Activated CD8-positive, alpha-beta memory T cell treated with anti-CD3 and anti-CD28 coated beads for 24 hours (primary cell): ENCODE measurements around the gene TPO.
"Not testable (repeated sequence)": the region's sequence is repeated elsewhere in the genome, so short reads cannot be mapped to it uniquely, and the experiment has no call there.

ENCODE experiments used
- DNase-seq: peaks from one replicate; pipeline ENCODE4 v3.0.0-alpha.2; 2020

Gene TPO

DNA sequence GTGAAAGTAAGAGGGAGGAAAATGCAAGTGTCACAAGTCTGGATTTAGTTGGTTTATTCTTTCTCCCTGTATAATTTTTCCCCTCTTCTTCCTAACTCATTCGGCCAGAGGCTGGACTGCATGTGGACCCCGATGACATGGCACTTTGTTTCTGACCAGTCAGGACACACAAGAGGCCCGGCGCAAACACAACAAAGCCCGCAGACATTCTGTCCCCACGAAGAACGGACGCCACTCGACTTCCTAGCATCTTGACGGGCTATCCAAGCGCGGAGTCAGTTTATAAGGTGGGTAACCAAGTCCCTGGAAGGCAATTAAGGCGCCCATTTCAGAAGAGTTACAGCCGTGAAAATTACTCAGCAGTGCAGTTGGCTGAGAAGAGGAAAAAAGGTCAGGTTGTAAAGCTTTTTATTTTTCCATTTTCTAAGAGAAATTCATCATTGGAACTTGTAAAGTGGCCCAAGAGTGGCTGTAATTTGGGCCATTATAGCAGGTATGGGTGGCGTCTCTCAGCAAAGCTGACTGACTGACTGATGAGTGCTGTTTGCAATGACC, at the start of gene TPO:
TSS of gene TPO (plus strand) at position 308 of the 555 bp plus-strand sequence. CDS start 946 bp downstream, outside the sequence.
- no peak for DNase-seq

DNA sequence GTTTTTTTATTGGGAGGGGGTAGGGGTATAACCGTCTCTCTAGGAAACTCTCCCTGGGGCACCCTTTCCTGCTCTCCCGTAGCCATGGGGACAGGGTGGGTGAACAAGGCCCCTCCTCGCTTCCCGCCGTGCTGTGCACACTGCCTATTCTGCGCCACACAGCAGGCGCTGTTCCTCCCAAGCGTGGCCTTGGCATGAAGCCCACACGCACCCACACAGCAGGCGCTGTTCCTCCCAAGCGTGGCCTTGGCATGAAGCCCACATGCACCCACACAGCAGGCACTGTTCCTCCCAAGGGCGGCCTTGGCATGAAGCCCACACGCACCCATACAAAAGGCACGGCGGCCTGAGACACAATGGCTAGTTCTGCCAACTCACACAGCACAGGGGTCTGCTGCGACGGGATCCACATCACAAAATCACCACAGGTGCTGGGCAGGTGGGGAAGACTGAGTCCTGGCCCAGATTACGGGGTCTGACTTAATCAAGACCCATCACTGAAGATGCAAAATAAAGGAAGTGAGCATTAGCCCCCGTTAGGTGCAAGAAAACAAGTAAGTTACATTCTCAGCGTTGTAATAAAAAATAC, 46.6 kb upstream of the TPO start:
- no peak for DNase-seq

GRCh38 chr2:1367601-1368000, 45.7 kb upstream of the TPO start:
- DNase-seq, result no peak

- no peak for DNase-seq
Observed at GRCh38 chr2:1369905-1370304, 43.4 kb upstream of the TPO start.

DNA sequence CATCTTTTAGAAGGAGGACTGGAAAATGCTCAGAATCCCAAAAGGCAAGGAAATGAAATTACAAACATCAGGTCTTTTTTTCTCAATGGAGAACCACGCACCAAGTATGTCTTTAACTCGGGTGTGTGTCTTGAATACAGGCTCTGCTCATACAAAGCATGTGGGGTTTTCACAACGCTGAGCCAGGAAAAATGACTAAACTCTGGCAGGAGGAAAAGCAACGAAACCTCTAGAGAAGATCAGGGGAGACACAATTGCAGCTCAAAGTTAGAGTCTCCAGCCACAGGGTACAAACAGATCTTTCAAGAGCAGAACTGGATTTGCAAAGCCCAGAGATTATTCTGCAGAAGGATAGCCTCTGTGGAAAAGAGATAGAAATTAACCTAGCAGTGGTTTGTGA, 42.8 kb upstream of the TPO start:
- no peak for DNase-seq

- DNase-seq, result no peak
Observed at GRCh38 chr2:1371082-1371481, 42.2 kb upstream of the TPO start.

DNA sequence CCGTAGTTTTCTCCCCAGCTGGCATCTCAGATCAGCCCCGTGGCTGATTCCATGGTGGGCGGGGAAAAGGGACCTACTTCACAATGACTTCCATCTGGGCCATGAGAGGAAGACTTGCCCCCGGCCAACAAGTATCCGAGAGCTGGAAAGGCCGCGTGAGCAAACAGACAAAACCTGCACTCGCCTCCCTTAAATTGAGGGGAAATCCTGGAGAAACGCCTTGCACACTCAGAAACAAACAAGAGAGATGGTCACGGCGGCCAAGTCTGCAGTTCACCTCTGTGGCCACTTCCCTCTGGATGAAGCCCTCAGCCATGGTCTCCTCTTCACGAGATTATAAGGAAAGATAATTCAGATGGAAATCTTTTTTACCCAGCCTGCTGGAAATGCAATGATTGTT, 39.4 kb upstream of the TPO start:
- no peak for DNase-seq

DNA sequence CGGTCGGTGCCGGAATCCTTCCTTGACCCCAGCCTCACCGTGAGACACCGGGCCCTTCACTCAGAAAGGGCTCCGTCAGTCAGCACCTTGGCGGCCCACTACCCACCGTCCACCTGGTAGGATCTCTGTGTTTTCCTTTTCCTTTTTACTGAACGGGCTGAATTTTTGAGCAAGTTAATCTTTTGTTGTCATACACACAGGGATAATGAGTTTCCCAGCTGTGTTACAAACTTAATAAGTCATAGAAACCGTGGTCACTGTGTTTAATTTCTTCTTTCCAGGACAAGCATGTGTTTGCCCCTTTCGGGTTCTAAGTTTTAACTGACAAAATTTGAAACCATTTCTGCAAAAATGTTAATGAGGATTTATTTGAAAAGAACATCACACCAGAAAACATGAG, 39.0 kb upstream of the TPO start:
- DNase-seq, result no peak

- no peak for DNase-seq
Observed at GRCh38 chr2:1375794-1376193, 37.5 kb upstream of the TPO start.

- no peak for DNase-seq
Observed at GRCh38 chr2:1377473-1377872, 35.8 kb upstream of the TPO start.

DNA sequence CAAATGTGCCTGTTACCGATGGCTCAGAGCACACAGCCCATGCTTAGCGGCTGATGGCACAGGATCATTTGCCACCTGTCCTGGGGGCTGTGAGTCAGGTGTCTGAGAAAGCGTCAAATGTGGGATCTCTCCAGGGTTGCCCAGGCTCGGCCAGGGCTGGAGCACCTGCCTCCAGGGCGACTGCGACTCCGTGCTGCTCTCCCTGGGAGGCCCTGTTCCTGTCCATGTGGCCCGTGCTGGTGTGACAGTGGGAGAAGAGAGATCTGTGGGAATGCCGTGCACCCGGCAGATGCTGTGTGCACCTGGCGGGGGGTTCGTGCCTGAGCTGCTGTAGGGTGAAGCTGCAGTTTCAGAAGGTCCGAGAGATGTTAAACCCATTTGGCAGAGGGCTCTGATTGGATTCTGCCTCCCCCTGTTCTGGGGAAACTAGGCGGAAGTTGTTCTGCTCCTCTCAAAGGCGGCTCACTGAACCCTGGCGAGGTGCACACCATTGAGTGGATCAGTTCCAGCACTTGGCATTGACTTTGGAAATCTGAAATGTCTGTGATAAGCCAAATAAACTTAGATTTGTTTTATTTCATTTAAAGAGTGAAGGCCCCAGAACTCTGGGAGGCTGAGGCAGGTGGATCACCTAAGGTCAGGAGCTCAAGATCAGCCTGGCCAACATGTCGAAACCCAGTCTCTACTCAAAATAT, 34.7 kb upstream of the TPO start:
- DNase-seq, result no peak

DNA sequence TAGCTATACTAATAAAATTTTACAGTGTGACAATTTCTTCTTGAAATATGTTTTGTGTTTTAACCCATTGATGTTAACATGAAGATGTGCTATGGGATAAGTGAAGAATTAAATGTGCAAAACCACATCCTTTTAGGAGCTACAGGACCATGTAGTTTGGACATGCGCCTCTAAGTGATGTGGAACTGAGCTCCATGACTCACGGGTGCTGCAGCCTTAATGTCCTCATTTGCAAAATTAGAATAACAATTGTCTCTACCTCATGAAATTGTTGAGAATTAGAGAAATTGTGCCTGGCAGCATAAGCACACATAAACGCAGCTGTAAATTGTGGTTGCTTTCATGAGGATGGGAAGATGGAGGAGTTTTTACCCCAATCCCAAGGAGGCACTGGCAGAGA, 31.6 kb upstream of the TPO start:
- no peak for DNase-seq

GRCh38 chr2:1387954-1388725, 25.1 kb upstream of the TPO start:
- DNase-seq, result not testable (repeated sequence)

DNA sequence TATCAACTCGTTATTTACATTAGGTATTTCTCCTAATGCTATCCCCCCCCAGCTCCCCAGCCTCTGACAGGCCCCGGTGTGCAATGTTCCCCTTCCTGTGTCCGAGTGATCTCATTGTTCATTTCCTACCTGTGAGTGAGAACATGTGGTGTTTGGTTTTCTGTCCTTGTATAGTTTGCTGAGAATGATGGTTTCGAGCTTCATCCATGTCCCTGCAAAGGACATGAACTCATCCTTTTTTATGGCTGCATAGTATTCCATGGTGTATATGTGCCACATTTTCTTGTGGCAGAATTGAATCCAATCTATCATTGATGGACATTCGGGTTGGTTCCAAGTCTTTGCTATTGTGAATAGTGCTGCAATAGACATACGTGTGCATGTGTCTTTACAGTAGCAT, 23.1 kb upstream of the TPO start:
- not testable (repeated sequence) for DNase-seq

- no peak for DNase-seq
Observed at GRCh38 chr2:1393321-1393720, 19.9 kb upstream of the TPO start.

GRCh38 chr2:1394709-1395408, 18.4 kb upstream of the TPO start:
- no peak for DNase-seq

DNA sequence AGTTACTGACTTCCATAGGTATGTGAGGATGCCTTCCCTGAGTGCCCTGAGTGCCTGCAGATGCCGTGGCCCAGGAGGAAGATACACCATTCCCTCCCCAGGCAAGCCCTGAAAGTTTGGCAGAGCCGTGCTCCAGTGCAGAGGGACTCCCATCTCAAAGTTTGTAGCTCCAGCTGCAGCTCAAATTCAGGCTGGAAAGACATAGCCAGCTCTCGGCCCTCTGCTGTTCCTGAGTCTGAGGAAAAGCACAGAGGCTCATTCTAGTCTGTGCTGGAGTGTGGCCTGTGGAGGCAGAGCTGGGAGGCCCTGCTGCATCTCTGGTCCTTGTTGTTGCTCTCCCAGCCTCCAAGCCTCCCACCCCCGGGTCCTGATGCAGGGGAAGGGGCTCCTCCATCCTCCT, 15.9 kb upstream of the TPO start:
- no peak for DNase-seq

GRCh38 chr2:1398191-1398590, 15.1 kb upstream of the TPO start:
- no peak for DNase-seq

GRCh38 chr2:1400943-1401735, 12.1 kb upstream of the TPO start:
- DNase-seq, result no peak

DNA sequence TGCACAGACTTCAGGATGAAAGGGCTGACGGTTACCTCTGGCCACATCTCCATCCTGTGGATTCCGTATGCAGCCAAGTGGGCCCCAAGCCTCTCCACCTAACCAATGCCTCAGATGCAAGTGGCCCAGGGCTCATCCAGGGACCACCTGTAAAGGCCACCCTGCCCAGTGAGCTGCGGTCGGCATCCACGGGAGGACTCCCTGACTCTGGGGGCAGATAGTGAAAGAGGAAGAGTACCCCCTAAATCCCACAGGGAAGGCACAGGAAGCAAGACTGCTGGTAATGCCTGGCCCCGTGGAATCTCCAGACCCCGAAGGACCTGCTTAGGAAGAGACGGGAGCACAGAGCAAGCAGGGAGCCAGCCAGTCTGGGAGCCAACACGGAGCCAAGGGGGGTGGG, 11.2 kb upstream of the TPO start:
- no peak for DNase-seq

- no peak for DNase-seq
Observed at GRCh38 chr2:1403565-1403964, 9.7 kb upstream of the TPO start.

GRCh38 chr2:1405124-1405523, 8.1 kb upstream of the TPO start:
- no peak for DNase-seq
